Measurements from ENCODE around the gene RAB8B.

DNA sequence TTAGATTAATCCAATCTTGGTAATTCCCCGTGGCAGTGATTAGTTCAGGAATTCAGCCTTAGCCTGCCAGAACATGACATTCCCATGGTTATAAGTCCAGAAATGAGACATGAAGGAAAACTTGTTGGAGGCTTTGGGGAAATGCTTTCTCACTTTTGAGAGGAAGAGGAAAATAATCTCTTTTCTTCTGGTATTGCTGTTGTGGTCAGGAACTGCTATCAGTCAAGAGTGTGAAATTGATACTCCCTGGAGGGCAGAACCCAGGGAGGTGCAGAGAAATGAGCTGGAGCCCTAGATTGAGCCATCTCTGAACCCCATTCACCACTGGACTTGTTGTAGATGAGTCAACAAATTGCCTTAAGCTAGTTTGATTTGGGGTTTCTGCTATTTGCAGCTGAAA lies 49.4 kb downstream of the RAB8B start:
- TF ChIP-seq SUZ12 (IDR thresholded peaks at IDR 0.05; ENCODE audit: unreplicated experiment) (no peak), MXI1 (IDR thresholded peaks at IDR 0.05; ENCODE audit: low read depth, low read length) (no peak), RBBP5 (conservative IDR thresholded peaks at IDR 0.05) (no peak), TBL1XR1 (IDR thresholded peaks at IDR 0.05; ENCODE audit: low read depth, low read length) (no peak), NFIC (IDR thresholded peaks at IDR 0.05; ENCODE audit: low read depth, low read length) (peak; percentile 41; the same call in 1 of the 2 replicates), MTA2 (IDR thresholded peaks at IDR 0.05; ENCODE audit: low read depth) (peak; percentile 35; the same call in 1 of the 2 replicates), NFYB (IDR thresholded peaks at IDR 0.05; ENCODE audit: insufficient read depth, low read depth, low read length) (no peak), MTA3 (IDR thresholded peaks at IDR 0.05; ENCODE audit: borderline replicate concordance, low read length) (no peak), ZBTB33 (IDR thresholded peaks at IDR 0.05) (no peak)
- TF ChIP-seq, protein P1, sequence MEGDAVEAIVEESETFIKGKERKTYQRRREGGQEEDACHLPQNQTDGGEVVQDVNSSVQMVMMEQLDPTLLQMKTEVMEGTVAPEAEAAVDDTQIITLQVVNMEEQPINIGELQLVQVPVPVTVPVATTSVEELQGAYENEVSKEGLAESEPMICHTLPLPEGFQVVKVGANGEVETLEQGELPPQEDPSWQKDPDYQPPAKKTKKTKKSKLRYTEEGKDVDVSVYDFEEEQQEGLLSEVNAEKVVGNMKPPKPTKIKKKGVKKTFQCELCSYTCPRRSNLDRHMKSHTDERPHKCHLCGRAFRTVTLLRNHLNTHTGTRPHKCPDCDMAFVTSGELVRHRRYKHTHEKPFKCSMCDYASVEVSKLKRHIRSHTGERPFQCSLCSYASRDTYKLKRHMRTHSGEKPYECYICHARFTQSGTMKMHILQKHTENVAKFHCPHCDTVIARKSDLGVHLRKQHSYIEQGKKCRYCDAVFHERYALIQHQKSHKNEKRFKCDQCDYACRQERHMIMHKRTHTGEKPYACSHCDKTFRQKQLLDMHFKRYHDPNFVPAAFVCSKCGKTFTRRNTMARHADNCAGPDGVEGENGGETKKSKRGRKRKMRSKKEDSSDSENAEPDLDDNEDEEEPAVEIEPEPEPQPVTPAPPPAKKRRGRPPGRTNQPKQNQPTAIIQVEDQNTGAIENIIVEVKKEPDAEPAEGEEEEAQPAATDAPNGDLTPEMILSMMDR (IDR thresholded peaks at IDR 0.05 in 2 of 3, conservative IDR thresholded peaks at IDR 0.05 in 1 of 3; ENCODE audit: control insufficient read depth in 2 of 3, extremely low read depth in 1 of 3, insufficient read depth in 1 of 3, low read depth in 3 of 3, low read length in 3 of 3): no peak

Measured in GM12878 (cell line).